Activated B cell treated with CpG ODN at 0.5 μM for 24 hours (primary cell): ENCODE measurements around the gene MIDN. TPM values are rescaled to one million over a fixed set of nuclear protein-coding genes. Genes with fewer than 3 reads are reported as not detected.
A peak's percentile ranks its signal among the peaks of the same experiment; 100 is the strongest.

Experiments used
- ATAC-seq: fragments of 200-7000 bp; cut with Tn5 transposase; one replicate; pipeline ENCODE4 v1.10.0; 2021; ENCODE audit warnings: low read depth, mild to moderate bottlenecking, moderate library complexity
- CTCF ChIA-PET: fragments of 350-600 bp; sonication (Branson Sonifier 250); formaldehyde crosslinking; loops from one replicate; lab custom pipeline; 2021; ENCODE audit warnings: antibody characterized with exemption; lab: Charles Lee
- POLR2A ChIA-PET: fragments of 350-600 bp; sonication (Branson Sonifier 250); formaldehyde crosslinking; loops from one replicate; lab custom pipeline; 2021; ENCODE audit warnings: antibody characterized with exemption; lab: Charles Lee
- DNase-seq: peaks from one replicate; pipeline ENCODE4 v3.0.0; 2022
- H3K27ac Mint-ChIP-seq: one replicate; pipeline ENCODE4 v1.8.0; 2020; ENCODE audit warnings: mixed read lengths
- H3K27me3 Mint-ChIP-seq: one replicate; pipeline ENCODE4 v1.8.0; 2021; ENCODE audit warnings: mixed read lengths
- H3K36me3 Mint-ChIP-seq: one replicate; pipeline ENCODE4 v1.8.0; 2021; ENCODE audit warnings: low read depth, mixed read lengths
- H3K4me1 Mint-ChIP-seq: one replicate; pipeline ENCODE4 v1.8.0; 2021; ENCODE audit warnings: mixed read lengths
- H3K4me3 Mint-ChIP-seq: one replicate; pipeline ENCODE4 v1.8.0; 2020; ENCODE audit warnings: mild to moderate bottlenecking, mixed read lengths
- H3K9me3 Mint-ChIP-seq: one replicate; pipeline ENCODE4 v1.8.0; 2020; ENCODE audit warnings: mixed read lengths
- intact Hi-C: fragments of 100-400 bp; cut with micrococcal nuclease; formaldehyde crosslinking; loops from one replicate; pipeline ENCODE4 v1.15.1; 2024
- total RNA-seq: library from RNA; stranded (reverse); gene quantifications from 2 replicates; pipeline ENCODE4 v1.2.3, GENCODE V29; 2022
- TF ChIP-seq, protein P1 (sequence below): fragments of 200-600 bp; IDR thresholded peaks from one replicate; pipeline ENCODE4 v1.8.0; 2022; ENCODE audit warnings: antibody characterized with exemption, mild to moderate bottlenecking

The MIDN gene
- total RNA-seq, 1 donor from 2014 or later, result 68.4 TPM

DNA sequence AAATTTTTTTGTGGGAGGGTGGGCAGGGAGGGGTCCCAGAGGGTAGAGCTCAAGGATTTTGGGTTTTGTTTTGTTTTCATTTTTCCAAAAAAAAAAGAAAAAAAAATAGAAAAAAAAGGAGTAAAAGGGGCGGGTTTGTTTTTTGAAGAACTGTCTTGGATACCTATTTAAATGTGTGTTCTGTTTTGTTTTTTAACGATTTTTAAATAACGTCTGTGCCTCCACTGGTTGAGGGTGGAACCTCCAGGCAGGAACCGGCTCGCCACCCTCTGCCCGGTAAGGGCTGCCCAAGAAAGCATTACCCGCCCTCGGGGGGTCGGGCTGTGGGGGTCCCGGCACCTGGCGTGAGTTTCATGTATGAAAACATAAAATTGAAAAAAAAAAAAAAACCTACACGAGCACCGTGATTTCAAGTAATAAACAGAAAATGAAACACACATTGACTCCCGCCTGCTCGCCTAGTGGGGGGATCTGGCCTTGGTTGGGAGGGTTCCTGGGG, 10.4 kb downstream of the MIDN start:
- H3K9me3 Mint-ChIP-seq, result no peaks in the 10 kb centered on the region
- peak overlapping the region; percentile 98 for H3K27ac Mint-ChIP-seq
- intact Hi-C loops, result no loop called here
- CTCF ChIA-PET, result interaction anchor here (1.0 kb wide), 1 partner anchor 15 kb away, joined by 7 read pairs; no protein-coding TSS in a partner anchor
- no peak for ATAC-seq
- H3K36me3 Mint-ChIP-seq, result peaks cover 33% of the 10 kb centered on the region
- no peaks in the 10 kb centered on the region for H3K27me3 Mint-ChIP-seq
- H3K4me1 Mint-ChIP-seq, result peaks cover 78% of the 10 kb centered on the region
- H3K4me3 Mint-ChIP-seq, result peak overlapping the region; percentile 91
- DNase-seq, result no peak
- TF ChIP-seq, protein P1, sequence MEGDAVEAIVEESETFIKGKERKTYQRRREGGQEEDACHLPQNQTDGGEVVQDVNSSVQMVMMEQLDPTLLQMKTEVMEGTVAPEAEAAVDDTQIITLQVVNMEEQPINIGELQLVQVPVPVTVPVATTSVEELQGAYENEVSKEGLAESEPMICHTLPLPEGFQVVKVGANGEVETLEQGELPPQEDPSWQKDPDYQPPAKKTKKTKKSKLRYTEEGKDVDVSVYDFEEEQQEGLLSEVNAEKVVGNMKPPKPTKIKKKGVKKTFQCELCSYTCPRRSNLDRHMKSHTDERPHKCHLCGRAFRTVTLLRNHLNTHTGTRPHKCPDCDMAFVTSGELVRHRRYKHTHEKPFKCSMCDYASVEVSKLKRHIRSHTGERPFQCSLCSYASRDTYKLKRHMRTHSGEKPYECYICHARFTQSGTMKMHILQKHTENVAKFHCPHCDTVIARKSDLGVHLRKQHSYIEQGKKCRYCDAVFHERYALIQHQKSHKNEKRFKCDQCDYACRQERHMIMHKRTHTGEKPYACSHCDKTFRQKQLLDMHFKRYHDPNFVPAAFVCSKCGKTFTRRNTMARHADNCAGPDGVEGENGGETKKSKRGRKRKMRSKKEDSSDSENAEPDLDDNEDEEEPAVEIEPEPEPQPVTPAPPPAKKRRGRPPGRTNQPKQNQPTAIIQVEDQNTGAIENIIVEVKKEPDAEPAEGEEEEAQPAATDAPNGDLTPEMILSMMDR, result no peak
- POLR2A ChIA-PET, result interaction anchor here (0.5 to 11.5 kb wide), 12 partner anchors 7 to 191 kb away, joined by 3 to 824 read pairs (median 5); partner anchors contain the start of genes ATP5F1D, CBARP, CIRBP and FAM174C

DNA sequence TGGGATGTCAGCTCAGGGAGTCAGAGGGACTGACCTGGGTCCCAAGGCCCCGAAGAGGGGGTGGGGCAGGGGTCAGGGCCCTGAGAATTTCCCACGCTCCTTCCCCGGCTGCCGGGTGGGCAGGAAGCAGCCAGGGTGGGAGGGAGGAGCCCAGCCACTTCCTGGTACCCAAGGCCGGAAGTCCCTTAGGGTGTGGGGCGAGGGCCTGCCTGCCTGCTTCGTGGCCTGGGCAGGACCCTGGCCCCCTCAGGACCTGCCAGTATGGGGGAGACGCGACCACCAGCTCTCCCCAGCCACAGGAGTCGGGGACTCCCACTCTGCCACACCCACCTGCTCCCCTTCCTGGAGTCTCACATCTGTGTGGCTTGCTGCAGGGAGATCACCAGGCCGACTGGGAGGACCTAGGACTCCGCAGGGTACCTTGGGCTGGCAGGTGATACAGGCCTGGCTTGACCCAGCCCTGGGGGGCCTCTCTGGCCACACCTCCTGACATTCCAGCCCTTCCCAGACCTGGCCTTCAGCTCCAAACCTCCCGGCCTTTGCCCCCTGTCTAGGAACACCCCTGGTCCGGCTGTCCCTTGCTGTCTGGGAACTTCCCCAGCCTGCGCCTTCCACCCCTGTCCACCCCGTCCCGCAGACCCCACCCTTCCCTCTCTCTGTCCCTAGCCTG, 11.0 kb downstream of the MIDN start:
- POLR2A ChIA-PET, result interaction anchor here (0.5 to 11.5 kb wide), 13 partner anchors 7 to 1400 kb away, joined by 3 to 824 read pairs (median 4); partner anchors contain the start of genes ATP5F1D, CBARP, CIRBP and FAM174C
- TF ChIP-seq, protein P1, result no peak
- H3K4me1 Mint-ChIP-seq, result peaks cover 82% of the 10 kb centered on the region
- peaks cover 33% of the 10 kb centered on the region for H3K36me3 Mint-ChIP-seq
- ATAC-seq (peak; percentile 28), DNase-seq (peak; percentile 75)
- peak overlapping the region; percentile 91 for H3K4me3 Mint-ChIP-seq
- CTCF ChIA-PET, result interaction anchor here (1.0 kb wide), 1 partner anchor 15 kb away, joined by 7 read pairs; no protein-coding TSS in a partner anchor
- intact Hi-C loops, result no loop called here
- peak overlapping the region; percentile 98 for H3K27ac Mint-ChIP-seq
- no peaks in the 10 kb centered on the region for H3K9me3 Mint-ChIP-seq
- no peaks in the 10 kb centered on the region for H3K27me3 Mint-ChIP-seq

DNA sequence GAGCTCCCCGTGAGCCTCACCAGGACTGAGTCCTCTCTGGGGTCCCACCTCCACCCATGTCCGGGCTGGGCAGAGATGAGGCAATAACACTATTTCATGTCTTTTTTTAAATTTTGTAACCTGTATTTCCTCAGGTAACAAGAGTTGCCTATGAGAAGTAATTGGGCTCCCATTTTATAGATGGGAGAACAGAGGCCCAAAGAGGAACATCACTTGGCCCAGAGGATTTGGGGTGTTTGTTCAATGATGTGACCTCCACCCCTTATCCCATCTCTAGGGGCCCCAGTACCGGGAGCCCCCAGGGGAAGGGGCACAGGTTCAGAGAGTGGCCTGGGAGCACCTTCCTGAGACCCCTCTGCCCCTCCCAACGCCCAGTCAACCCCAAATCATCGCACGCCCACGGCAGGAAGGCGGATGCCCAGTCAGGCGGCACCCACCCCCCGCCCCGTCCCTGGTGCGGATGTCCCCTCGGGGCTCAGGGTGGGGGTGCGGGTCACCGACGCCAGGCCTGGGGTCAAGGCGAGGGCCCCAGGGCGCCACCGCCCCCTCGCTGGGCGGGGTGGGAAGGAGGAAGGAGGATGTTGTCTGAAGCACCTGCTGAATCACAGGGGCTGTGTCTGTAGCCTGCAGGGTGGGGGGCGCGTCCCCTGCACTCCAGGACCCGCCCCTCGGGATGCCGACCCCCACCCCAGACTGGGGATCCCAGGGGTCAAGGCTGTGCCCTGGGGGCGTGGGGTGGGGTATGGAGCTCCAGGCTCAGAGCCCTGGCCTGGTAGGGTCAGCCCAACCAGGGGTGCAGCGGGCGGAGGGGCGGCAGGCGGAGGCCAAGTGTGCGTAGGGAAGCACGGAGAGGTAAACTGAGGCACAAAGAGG, 11.7 kb downstream of the MIDN start:
- DNase-seq (peak; percentile 71), ATAC-seq (peak; percentile 6)
- intact Hi-C loops, result loop anchor here (1.0 to 5.0 kb wide), 2 partner anchors 11 to 353 kb away; no protein-coding TSS in a partner anchor
- Mint-ChIP-seq H3K9me3 (no peaks in the 10 kb centered on the region), H3K4me1 (peaks cover 82% of the 10 kb centered on the region), H3K36me3 (peaks cover 26% of the 10 kb centered on the region), H3K27me3 (no peaks in the 10 kb centered on the region), H3K4me3 (peak overlapping the region; percentile 91), H3K27ac (peak overlapping the region; percentile 98)
- POLR2A ChIA-PET, result interaction anchor here (0.6 to 11.5 kb wide), 11 partner anchors 8 to 1400 kb away, joined by 4 to 824 read pairs (median 4); partner anchors contain the start of genes ATP5F1D, CBARP, CIRBP and CNN2
- TF ChIP-seq, protein P1, result no peak
- CTCF ChIA-PET, result interaction anchor here (9.8 kb wide), 1 partner anchor 17 kb away, joined by 540 read pairs; the partner anchor contains the start of gene ATP5F1D

DNA sequence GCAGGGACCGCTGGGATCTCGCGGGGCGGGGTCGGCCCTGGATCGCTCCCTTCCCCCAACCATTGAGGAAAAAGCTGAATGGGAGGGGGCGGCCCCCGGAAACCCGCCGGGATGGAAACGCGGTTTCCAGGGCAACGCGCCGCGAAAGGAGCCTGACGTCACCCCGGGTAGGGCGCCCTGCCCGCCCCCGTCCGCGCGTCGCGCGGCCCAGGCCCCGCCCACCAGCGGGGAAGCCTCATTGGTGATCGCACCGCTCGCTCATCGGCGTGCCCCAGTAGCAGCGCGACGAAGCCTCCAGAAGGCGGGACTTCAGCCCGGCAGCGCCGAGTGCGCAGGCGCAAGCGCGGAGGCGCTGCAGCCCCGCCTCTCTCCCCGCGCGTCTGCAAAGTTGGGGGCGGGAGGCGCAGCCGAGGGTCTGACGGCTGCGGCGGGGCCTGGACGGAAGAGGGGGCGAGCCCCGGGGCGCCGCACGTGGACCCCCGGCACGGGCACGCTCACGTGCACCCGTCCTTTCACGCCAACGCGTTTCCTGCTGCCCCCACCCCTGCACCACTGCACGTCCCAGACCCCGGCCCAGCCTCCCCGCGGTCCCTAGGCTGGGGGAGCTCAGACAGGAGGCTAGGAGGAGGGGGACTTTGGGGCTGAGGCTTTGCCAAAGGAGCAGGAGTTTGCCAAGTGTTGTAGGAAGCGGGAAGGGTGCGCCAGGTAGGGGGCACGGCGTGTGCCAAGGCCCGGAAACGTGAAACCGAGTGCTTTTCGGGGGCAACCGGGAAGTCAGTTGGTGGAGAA, 12.6 kb downstream of the MIDN start:
- H3K27me3 Mint-ChIP-seq, result no peaks in the 10 kb centered on the region
- peak; percentile 95 for DNase-seq
- no peaks in the 10 kb centered on the region for H3K9me3 Mint-ChIP-seq
- ChIA-PET POLR2A (interaction anchor here (0.6 to 11.5 kb wide), 9 partner anchors 8 to 234 kb away, joined by 4 to 824 read pairs (median 6); partner anchors contain the start of genes ABCA7, ATP5F1D, CBARP and CIRBP), CTCF (interaction anchor here (3.6 to 9.8 kb wide), 2 partner anchors 8 to 18 kb away, joined by 11 to 540 read pairs; partner anchors contain the start of gene ATP5F1D)
- peak overlapping the region; percentile 98 for H3K27ac Mint-ChIP-seq
- H3K4me1 Mint-ChIP-seq, result peaks cover 82% of the 10 kb centered on the region
- TF ChIP-seq, protein P1, result no peak
- peaks cover 18% of the 10 kb centered on the region for H3K36me3 Mint-ChIP-seq
- intact Hi-C loops, result loop anchor here (1.0 to 5.0 kb wide), 4 partner anchors 8 to 354 kb away; partner anchors contain the start of gene CIRBP
- peak; percentile 63 for ATAC-seq
- peak overlapping the region; percentile 91 for H3K4me3 Mint-ChIP-seq
